ENCODE results near the gene HS6ST2.

The HS6ST2 gene

DNA sequence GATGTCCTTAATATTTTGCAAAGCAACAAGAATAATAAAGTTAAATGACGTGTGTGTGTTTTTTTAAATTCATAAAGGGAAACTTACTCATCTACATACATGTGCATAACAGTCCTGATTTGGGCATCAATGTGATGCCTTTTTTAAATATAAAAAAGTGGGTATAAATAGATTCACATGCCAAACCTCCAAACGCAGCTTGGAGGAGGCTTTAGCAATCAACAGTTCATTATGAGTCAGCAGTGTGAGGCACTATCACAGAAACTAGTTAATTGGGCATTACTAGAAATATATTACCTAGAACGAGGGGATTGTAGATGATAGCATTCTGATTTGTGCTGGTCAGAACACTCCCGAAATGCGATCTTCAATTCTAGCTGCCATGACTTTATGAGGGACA, 115.1 kb downstream of the HS6ST2 start:
- DNase-seq, result no peak

- DNase-seq, result no peak
These were observed 115.8 kb downstream of the HS6ST2 start for GRCh38 chrX:132842460-132843238.

- DNase-seq, result no peak
These were observed 120.5 kb downstream of the HS6ST2 start for GRCh38 chrX:132837967-132838366.

GRCh38 chrX:132837126-132837525, 121.3 kb downstream of the HS6ST2 start:
- no peak for DNase-seq

DNA sequence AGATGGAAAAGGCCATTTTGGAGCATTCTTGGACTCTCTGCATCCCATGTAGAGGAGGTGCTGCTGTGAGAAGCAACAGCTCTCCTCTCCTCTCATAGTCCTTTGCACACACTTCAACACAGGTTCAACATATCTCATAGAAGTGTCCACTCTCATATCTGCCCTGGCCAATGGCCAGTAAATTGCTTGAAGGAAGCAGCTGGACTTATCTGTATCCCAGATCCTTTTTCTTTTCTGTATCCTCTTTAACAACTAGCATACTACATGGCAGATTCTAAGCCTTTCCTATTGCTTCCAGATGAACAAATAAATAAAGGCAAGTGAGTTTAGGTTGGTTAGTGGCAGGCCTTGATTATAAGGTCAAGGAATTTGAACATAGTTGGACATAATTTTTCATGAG, 122.0 kb downstream of the HS6ST2 start:
- DNase-seq, result no peak

DNA sequence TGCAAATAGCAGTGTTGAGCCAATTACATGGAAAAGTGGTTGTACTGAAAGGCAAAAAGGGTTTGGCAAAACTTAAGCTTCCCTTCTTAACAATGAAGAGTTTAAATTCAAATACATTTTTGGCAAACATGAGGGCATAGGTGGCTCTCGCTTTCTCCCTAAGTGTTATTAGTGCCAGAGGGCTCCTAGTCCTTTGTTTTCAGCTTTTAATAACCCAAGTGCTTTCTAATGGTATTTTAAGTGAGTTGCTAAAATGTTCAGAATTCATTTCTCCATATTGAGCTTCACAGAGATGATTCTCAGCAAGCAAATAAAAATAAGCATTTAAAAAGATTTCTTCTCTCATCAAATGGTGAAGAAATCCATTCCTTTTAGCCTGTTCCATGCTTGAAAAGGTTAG, 123.7 kb downstream of the HS6ST2 start:
- DNase-seq, result no peak

- no peak for DNase-seq
These were observed 124.3 kb downstream of the HS6ST2 start for GRCh38 chrX:132834109-132834508.

DNA sequence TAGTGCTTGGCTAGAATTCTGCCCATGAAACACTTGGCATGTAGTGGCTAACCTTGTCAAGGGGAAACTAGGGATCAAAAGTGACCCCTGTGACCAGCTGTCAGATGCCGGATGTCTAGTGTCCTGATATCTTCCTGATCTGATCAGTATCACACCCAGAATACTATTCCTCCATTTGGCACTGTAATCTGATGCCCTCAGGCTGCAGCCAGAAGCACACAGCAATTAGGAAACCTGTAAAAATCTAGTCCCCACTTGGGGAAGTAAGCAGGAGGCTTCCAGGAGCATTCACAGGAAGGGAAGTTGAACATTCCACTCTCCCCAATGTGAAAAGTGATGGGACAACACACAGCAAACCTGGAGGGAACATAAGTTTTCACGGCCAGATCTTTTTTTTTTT, 125.1 kb downstream of the HS6ST2 start:
- DNase-seq, result no peak

DNA sequence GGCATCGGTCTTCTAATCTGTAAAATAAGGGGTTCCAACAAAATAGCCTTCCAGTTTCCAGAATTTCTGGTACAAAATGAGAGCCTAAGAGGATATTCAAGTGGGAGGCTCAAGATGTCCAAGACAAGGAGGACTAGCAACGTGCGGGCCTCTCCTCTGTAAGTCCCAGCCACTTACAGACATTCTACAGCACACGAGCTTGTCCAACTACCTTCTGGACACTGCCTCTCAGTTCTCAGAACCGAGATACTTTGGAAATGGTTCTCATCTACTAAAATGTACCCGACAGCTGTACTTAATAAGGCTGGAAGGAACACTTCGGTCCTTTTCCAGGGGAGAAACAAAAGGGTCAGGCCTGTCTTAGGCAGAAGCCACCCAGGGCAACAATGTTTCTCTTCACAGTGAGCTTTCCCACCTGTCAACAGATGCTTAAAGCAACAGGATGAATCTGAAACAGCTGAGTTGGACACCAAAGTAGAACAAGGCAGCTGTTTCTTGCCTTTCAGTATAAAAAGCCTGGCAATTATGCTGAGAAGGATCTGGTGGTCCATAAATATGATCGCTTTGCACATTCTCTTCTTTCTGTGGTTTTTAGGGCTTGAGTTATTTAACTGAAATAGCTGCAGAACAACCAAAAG, 127.0 kb downstream of the HS6ST2 start:
- no peak for DNase-seq

GRCh38 chrX:132822634-132823012, 135.8 kb downstream of the HS6ST2 start:
- no peak for DNase-seq

DNA sequence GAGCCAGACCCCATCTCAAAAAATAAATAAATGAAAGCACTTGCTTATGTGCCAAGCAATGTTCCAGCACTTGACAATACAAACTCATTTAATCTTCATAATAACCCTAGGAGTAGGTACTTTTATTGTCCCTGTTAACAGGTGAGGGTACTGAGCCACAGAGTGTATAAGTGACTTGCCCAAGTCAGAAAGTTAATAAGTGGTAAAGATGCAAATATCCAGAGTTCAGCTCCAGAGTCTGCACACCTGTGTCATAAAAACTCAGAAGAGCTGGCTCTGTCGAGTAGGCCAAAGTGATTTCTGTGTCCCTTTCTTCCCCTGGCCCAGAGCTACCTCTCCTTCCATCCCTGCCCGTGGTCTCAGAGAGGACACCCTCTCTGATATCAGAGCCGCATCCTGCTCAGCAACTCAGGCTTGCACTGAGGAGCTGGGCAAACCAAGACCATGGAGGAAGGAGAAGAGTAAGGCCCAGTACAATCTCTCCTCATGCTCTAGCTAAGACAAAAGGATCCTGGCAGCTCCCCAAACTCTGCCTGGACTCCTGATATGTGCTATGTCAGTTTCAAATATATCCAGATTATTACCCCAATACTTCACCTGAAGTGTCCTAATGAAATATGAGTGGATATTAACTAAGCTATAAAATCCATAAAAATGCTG, 136.3 kb downstream of the HS6ST2 start:
- DNase-seq, result no peak

- DNase-seq, result no peak
These were observed 137.8 kb downstream of the HS6ST2 start for GRCh38 chrX:132820675-132821074.

DNA sequence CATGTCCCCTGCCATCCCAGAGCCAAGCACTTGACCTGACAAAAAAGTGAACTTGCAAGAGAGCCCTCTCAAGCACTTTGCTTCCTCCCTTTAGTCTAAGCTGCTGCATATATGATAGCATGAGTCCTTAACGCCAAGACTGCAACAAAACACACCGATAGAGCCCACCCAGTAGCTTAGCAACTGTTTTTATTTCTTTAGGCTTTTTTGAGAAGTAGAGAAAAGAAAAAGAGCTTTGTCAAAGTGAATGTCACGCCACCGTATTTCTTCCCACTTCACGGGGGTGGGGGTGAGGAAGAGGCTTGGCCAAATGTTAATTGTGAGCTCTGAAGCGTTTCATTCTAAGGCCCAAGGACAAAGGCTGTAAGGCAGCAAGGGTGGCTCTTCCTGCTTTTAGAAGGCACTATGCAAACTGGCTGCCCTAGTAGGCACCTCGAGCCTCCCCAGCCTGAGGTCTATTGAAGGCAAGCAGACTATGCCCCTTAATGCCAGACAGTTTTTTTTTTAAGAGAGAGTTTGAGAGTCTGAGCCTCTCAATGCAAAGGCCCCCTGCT, 138.6 kb downstream of the HS6ST2 start:
- no peak for DNase-seq

- DNase-seq, result no peak
These were observed 139.8 kb downstream of the HS6ST2 start for GRCh38 chrX:132818638-132819037.

- DNase-seq, result no peak
These were observed 142.8 kb downstream of the HS6ST2 start for GRCh38 chrX:132815643-132816042.

DNA sequence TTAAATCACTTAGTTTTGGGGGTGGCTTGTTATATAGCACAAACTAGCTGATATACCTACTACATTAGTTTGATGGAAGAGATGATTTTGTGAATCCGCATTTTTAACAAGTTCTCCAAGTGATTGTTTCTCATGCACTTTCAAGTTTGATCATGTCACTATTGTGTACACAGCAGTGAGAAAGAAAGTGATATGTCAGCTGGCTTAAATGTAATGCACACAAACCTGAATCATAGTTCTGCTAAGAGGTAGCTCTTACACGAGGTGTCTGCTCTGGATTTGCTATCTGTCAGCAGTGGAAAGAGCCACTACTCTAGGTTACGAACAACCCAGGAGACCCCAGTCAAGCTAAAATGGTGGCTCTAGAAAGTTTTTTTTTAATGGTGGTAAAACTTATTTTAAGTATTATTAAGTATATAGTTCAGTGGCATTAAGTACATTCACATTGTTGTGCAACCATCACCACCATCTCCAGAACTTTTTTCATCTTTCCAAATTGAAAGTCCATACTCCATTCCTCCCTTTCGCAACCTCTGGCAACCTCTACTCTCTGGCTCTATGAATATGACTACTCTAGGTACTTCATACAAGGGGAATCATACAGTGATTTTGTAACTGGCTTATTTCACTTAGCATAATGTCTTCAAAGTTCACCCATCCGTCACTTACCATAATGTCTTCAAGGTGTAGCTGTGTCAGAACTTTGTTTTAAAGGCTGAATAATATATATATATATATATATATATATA, 147.3 kb downstream of the HS6ST2 start:
- DNase-seq, result no peak

DNA sequence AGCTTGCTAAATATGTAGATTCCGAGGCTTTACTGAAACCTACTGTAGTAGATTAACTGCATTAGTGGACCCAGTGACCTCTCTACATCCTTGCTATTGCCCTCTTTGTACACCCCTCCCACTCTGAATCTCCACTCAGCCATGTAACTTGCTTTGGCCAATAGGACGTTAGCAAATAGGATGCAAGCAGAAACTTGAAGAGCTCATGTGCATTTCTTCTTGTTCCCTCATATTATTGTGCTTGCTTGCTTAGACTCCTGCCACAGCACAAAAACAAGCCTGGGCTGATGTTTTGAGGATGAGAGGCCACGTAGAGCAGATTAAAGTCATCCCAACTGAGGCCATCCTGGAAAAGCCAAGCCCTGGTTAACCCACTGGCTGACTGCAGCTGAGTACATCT, 147.9 kb downstream of the HS6ST2 start:
- no peak for DNase-seq

GRCh38 chrX:132809581-132809980, 148.8 kb downstream of the HS6ST2 start:
- DNase-seq, result no peak

DNA sequence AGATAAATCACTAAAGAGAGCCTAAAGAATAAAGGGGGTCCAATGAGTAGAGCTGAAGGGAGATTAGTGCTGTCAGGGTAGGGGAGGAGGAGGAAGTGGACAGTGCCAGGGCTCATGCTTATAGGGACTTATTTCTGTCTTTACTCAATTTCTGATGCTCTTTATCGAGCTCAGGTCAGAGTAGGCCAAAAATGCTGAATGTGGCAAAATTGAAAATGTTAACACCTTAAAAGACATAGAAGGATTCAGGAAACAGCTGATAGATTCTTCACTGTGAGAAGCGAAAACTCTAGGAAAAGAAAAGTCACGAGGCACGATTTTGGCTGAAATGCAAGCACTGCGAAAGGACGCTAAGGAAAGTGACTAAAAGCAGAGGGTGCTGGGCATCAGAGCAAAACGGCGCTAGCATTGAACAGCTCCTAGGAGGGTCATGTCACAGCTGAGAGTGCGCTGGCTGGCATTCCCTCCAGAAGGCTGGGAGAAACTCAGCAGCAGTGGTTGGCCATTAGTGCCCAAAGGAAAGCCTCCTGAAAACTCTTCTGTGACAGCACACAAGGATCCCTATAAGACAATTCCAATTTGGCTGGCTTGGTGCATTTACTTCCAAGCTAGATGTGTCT, 150.9 kb downstream of the HS6ST2 start:
- no peak for DNase-seq

DNA sequence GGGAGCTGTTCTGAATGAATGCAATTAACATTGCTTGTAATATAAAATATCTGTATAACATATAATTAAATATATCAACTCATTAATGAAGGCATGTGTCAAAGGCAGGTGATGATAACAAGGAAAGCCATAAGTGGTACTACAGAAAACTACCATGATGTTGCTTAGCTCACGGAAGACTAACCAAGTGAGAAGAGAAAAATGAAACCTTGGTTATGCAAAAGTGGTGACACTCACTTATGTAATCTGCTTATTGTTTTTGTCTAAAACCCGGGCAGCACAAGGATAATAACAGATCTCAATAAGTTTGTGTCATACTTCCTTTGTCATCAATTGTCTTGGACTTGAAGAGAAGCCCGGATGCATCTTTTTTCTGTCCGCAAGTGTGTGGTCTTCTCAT, 156.4 kb downstream of the HS6ST2 start:
- no peak for DNase-seq

DNA sequence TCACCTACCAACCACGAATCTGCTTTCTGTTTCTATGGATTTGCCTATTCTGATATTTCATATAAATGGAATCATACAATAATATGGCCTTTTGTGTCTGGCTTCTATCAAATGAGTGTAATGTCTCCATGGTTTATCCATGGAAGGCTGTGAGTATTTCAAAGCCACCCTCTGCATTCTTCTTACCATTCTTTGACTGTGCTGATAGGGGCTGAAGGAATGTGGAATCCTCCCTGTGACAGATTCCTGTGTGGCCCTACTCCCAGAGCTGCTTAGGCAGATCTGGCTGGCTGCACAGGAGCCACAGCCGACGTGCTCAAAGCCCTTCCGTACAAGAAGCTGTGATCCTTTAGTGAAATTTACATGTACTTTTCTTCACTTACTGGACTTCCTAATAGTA, 163.2 kb downstream of the HS6ST2 start:
- DNase-seq, result no peak

DNA sequence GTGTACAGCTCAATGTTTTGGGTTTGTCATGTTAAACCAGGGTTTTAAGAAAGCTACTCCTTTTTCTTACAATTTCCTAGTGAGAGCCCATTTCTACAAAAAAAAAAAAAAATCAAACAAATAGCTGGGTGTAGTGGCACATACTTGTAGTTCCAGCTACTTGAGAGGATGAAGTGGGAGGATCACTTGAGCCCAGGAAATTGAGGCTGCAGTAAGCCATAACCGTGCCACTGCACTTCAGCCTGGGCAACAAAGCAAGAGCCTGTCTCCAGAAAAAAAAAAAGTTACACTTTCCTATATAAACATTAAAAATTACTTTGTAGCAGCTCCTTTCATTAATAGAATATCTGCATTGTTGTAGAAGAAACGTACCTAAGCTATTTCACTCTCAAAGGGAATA, 166.7 kb downstream of the HS6ST2 start:
- DNase-seq, result no peak

- DNase-seq, result no peak
These were observed 168.1 kb downstream of the HS6ST2 start for GRCh38 chrX:132790329-132790728.
